NCI-H345 treated with DMSO at 0.1 percent for 48 hours (cell line): Measurements from ENCODE around the gene CAPN5.

ENCODE experiments used
- DNase-seq: peaks from one replicate; lab custom pipeline; 2025; ENCODE audit not compliant: unreplicated experiment; lab: John Stamatoyannopoulos, UW

The CAPN5 gene

GRCh38 chr11:77114089-77114463 lies 47.3 kb downstream of the CAPN5 start:
- no peak for DNase-seq

DNA sequence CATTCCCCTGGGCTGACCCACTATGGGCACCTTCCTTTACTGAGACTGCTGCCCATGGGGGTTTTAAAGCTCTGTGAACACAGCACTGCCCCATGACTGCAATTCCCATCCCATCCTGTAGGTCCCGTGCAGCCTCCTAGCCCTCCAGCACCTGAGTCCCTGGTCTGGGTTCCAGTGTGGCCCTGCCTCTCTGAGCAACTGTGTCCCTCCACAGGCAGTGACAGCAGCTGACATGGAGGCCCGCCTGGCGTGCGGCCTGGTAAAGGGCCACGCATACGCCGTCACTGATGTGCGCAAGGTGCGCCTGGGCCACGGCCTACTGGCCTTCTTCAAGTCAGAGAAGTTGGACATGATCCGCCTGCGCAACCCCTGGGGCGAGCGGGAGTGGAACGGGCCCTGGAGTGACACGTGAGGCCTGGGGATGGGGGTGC lies 48.4 kb downstream of the CAPN5 start:
- no peak for DNase-seq

- no peak for DNase-seq
Observed at GRCh38 chr11:77115956-77116355, 49.2 kb downstream of the CAPN5 start.

- DNase-seq: no peak
Observed at GRCh38 chr11:77117492-77117891, 50.7 kb downstream of the CAPN5 start.

GRCh38 chr11:77118086-77118485 lies 51.3 kb downstream of the CAPN5 start:
- DNase-seq: no peak

DNA sequence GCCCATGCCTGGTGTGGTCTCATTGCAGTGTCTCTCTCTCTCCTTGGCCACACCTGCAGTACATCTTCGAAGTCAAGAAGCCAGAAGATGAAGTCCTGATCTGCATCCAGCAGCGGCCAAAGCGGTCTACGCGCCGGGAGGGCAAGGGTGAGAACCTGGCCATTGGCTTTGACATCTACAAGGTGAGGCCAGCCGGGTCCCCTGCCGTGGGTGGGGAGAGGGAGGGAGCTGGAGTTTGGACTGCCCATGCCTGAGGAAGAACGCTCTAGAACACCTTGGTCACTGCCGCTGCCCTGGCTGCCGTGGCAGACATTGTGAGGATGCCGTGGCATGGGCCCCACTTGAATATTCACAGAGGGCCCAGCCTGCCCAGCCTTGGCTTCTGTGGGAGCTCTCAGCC lies 52.2 kb downstream of the CAPN5 start:
- no peak for DNase-seq

DNA sequence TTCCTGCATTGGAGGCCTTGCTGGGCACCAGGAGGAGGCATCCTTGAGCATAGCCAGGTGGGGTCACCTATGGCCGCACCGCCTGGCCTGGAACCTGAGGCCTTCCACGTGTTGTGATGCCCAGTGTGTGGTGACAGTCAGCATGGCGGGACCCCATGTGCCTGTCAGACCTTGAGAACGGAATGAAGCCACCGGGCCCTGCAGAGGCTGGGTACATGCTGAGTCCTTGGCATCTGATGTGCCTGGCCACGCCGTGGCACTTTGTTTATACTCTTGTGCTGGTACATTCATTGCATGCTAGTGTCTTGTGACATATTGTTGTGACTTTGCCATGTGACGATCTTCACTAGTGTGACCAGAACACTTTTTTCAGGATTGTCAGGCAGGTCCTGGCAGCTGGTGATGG lies 52.8 kb downstream of the CAPN5 start:
- DNase-seq: no peak

DNA sequence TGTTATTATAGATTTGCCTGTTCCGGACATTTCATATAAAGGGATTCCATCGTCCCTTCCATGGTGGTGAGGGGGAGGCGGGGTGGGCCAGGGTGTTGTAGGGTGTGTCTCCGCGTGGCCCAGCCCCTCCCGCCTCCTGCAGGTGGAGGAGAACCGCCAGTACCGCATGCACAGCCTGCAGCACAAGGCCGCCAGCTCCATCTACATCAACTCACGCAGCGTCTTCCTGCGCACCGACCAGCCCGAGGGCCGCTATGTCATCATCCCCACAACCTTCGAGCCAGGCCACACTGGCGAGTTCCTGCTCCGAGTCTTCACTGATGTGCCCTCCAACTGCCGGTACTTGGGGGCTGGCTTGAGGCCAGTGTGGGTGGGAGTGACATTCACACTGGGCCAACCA lies 53.8 kb downstream of the CAPN5 start:
- DNase-seq: no peak

- DNase-seq: no peak
Observed at GRCh38 chr11:77121096-77121640, 54.4 kb downstream of the CAPN5 start.

DNA sequence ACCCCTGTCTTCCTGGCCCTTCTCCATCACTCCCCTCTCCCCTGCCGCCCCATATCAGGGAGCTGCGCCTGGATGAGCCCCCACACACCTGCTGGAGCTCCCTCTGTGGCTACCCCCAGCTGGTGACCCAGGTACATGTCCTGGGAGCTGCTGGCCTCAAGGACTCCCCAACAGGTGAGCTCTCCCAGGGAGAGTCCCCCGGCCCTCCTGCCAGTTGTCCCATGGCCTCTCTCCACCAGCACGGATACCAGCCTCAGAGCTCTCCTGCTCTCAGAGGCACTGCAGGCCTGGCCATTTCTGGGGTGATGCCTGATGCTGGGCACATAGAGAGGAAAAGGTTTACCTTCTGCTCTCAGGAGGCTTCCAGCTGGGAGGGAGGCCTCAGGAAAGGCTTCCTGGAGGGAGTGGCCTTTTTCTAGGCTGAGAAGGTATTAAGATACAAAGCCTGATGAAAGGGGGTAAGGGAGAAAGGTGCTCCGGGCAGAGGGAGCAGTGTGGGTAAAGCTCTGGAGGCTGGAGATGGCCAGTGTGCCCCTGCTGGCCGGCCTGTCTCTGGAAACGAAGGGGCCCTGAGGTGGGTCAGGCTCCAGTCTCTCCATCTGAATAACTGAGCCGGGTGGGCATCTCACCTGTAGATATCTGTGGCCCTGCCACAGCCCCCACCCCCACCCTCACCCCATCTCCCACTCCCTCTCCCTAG lies 55.3 kb downstream of the CAPN5 start:
- no peak for DNase-seq

GRCh38 chr11:77122576-77123212 lies 55.9 kb downstream of the CAPN5 start:
- no peak for DNase-seq

- DNase-seq: no peak
Observed at GRCh38 chr11:77123591-77123990, 56.8 kb downstream of the CAPN5 start.

DNA sequence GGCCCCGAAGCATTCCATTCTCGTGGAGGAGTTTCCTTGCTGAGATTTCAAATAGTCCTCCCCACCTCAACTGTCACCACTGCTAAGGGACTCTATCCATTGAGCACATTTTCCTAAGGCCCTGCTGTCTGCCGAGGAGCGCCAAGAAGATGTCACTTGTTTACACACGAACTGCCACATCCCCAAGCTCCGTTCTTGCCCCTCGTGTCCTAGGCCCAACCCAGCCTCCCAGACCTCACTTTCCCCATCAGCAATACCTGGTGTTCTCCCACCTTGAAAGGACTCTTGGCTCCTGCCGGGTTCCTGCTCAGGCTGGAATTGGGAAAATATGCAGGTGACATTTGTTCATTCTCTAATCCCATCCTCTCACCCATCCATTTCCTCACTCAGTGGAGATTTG lies 57.3 kb downstream of the CAPN5 start:
- DNase-seq: no peak

DNA sequence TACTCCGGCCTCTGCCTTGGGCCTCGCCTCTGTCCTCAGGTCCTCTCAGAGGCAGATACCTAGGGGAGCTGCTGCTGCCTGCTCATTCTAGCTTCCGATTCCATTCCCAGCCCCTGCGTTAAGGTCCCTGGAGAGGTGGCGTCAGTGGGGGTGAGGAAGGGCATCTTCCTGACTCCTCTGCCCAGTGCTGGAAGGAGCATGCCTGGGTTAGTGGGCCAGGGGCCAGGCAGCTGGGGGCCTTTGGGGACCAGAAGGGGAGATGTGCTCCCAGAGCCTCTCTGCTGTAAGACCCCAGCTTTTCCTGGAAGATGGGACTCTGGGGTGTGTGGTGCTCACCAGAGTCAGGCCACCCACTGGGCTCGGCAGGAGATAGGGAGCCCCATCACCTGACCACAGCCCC lies 57.7 kb downstream of the CAPN5 start:
- DNase-seq: no peak

GRCh38 chr11:77125191-77125590 lies 58.4 kb downstream of the CAPN5 start:
- no peak for DNase-seq

GRCh38 chr11:77125695-77126094 lies 58.9 kb downstream of the CAPN5 start:
- DNase-seq: no peak

DNA sequence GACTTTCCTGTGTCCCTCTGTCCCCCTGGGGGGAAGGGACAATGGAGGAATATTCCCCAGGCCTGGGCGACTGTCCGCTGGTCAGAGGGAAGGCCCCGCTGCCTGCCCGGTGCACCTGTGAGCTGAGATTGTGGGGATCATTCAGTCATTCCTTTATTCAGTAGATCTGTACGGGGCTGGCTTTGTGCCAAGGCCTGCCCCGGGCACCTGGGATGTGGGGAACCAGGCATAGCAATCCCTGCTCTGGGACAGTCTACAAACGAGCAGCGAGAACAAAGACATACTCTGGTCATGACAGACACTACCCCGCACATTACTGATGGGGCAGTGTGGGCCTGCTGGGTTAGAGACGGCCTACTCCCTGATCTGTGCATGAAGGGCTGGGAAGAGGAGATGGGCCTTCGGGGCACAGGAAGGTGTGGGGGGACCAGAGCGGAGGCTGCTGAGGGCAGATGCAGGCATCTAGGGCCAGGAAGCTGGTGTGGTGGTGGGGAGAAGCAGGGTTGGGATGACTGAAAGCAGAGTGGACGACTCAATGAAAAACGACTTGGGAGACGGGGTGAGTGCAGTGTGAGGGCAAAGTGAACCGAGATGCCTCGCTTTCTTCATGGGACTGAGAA lies 59.5 kb downstream of the CAPN5 start:
- no peak for DNase-seq

DNA sequence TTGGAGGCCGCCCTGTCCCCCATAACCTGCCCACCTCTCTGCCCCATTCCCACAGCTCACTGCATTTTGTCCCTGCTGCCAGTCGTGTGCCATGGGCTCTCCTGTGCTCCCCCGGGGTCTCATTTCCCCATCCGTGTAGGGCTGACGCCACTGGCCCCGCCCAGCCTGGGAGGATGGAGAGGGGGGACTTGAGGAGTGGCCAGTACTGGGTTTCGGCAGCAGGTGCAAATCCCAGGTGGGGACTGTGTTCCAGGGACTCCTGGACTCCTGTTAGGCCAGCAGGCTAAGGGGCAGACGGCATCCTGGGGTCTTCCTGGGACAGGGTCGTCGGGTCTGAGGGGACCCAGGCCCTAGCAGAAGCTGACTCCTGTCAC lies 60.1 kb downstream of the CAPN5 start:
- DNase-seq: peak; percentile 31

DNA sequence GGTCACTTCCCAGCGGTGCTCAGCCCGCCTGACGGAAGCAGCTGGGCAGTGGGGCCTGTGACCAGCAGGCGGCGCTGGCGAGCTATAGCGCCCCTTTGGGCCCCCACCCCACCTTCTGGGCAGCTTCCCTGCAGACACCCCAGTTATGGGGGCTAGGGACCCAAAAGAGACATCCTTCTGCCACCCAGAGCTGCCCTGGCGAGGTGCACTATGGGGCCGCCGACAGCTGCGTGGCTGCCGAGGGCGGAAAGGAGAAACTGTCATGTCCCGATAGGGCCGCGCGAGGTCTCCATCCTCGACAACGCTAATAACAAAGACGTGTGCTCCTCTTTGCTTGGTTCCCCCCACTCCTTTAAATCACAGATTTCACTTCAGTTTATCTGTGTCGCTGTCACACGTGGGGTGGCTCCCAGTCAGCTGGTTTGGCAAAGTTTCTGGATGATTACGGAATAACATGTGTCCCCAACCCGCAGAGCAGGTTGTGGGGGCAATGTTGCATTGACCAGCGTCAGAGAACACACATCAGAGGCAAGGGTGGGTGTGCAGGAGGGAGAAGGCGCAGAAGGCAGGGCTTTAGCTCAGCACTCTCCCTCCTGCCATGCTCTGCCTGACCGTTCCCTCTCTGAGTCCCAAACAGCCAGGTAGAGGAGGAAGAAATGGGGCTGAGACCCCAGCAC lies 60.6 kb downstream of the CAPN5 start:
- peak; percentile 59 for DNase-seq

GRCh38 chr11:77127920-77128691 lies 61.3 kb downstream of the CAPN5 start, which contains the start of gene MYO7A:
Gene MYO7A (plus strand): TSS chr11:77128246. CDS start chr11:77130635, 2,389 bp downstream.
- DNase-seq: peak; percentile 38
